ENCODE measurements around the gene RANBP9.
A peak's percentile ranks its signal among the peaks of the same experiment; 100 is the strongest.

RANBP9 gene

GRCh38 chr6:13635948-13636658 lies 75.5 kb downstream of the RANBP9 start:
- H3K36me3 ChIP-seq (ENCODE audit: control insufficient read depth in 2 of 2, insufficient read depth in 2 of 2, low read length in 2 of 2), result peaks cover 36 to 39% of the 10 kb centered on the region in 2 donors
- H3K9ac ChIP-seq (ENCODE audit: low read depth in 1 of 2, low read length in 2 of 2), result no peak overlapping the region
- H3K27me3 ChIP-seq (ENCODE audit: control insufficient read depth in 2 of 2, insufficient read depth in 2 of 2, low read length in 2 of 2), result no peaks in the 10 kb centered on the region
- H3K4me3 ChIP-seq (ENCODE audit: low read length in 2 of 2), result no peak overlapping the region
- H3K4me1 ChIP-seq (ENCODE audit: control insufficient read depth in 2 of 2, insufficient read depth in 2 of 2, low read length in 2 of 2), result no peaks in the 10 kb centered on the region
- no peaks in the 10 kb centered on the region for H3K9me3 ChIP-seq (ENCODE audit: control insufficient read depth in 2 of 2, low read length in 2 of 2)
- H3K27ac ChIP-seq (ENCODE audit: low read depth in 2 of 2, low read length in 2 of 2), result no peak overlapping the region

DNA sequence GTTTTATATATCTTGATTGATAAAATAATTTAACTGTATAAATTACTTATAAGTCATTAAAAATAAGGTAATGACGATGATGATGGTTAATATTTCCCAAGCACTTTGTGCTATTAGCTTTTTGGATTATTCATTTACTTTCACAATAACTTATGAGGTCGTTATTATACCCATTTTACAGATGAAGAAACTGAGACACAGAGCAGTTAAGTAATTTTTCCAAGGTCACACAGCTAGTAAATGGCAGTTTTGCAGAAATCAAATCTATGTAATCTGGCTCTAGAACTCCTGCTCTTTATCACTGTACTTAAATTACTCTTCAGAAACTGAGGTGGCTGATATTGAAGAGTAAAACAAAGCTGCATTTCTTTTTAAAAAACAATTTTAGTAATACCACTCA lies 78.3 kb downstream of the RANBP9 start:
- H3K27ac ChIP-seq (ENCODE audit: low read depth in 2 of 2, low read length in 2 of 2), result no peak overlapping the region
- H3K4me3 ChIP-seq (ENCODE audit: low read length in 2 of 2), result no peak overlapping the region
- H3K9ac ChIP-seq (ENCODE audit: low read depth in 1 of 2, low read length in 2 of 2), result no peak overlapping the region
- H3K36me3 ChIP-seq (ENCODE audit: control insufficient read depth in 2 of 2, insufficient read depth in 2 of 2, low read length in 2 of 2), result peaks cover 36 to 40% of the 10 kb centered on the region in 2 donors
- no peaks in the 10 kb centered on the region for H3K9me3 ChIP-seq (ENCODE audit: control insufficient read depth in 2 of 2, low read length in 2 of 2)
- H3K4me1 ChIP-seq (ENCODE audit: control insufficient read depth in 2 of 2, insufficient read depth in 2 of 2, low read length in 2 of 2), result no peaks in the 10 kb centered on the region
- no peaks in the 10 kb centered on the region for H3K27me3 ChIP-seq (ENCODE audit: control insufficient read depth in 2 of 2, insufficient read depth in 2 of 2, low read length in 2 of 2)

DNA sequence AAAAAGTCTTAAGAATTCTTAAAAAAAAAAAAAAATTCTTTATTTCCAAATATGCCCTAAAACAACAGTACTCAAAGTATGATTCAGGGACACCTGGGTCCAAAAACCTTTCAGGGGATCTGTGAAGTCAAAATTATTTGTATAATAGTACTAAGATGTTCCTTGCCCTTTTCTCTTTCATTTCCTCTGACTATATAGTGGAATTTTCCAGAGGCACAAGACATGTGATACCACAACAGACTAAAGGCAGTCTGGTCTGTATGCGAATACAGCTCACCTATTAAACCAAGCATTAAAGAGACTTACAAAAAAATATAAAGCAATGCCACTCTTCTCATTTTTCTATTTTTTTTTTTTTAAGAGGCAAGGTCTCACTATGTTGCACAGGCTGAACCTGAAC lies 81.1 kb downstream of the RANBP9 start:
- Histone ChIP-seq H3K9me3 (ENCODE audit: control insufficient read depth in 2 of 2, low read length in 2 of 2) (no peaks in the 10 kb centered on the region), H3K4me3 (ENCODE audit: low read length in 2 of 2) (no peak overlapping the region), H3K9ac (ENCODE audit: low read depth in 1 of 2, low read length in 2 of 2) (no peak overlapping the region), H3K4me1 (ENCODE audit: control insufficient read depth in 2 of 2, insufficient read depth in 2 of 2, low read length in 2 of 2) (no peaks in the 10 kb centered on the region), H3K27ac (ENCODE audit: low read depth in 2 of 2, low read length in 2 of 2) (no peak overlapping the region), H3K27me3 (ENCODE audit: control insufficient read depth in 2 of 2, insufficient read depth in 2 of 2, low read length in 2 of 2) (no peaks in the 10 kb centered on the region), H3K36me3 (ENCODE audit: control insufficient read depth in 2 of 2, insufficient read depth in 2 of 2, low read length in 2 of 2) (peaks cover 37 to 43% of the 10 kb centered on the region in 2 donors)

DNA sequence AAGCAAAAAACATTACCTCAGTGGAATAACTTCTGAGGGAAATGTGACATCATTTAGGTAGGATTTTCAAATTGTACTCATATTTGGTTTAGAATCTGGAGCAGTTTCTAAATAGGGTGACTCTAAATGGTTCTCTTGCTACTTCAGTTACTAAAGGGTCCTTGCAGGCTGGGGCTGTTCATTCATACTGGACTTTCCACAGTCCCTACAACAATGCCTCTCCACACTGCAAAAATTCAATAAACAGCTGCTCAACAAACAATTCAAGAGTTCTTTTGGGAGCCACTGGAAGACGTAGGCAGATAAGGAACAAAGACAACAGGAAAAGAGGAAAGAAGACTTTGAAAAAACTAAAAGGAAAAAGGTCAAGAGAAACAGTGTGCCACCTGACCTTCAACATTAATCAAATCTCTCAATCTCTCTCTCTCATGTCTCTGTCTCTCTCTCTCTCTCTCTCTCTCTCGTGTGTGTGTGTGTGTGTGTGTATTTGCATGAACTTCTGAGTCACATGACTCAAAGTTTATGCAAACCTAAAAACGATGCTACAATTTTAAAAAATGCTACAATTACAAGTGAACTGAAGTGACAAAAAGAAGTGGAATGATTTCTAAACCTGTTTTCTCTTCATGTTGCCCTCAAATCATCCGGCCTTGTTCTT lies 82.0 kb downstream of the RANBP9 start:
- H3K9ac ChIP-seq (ENCODE audit: low read depth in 1 of 2, low read length in 2 of 2), result no peak overlapping the region
- H3K4me3 ChIP-seq (ENCODE audit: low read length in 2 of 2), result no peak overlapping the region
- H3K36me3 ChIP-seq (ENCODE audit: control insufficient read depth in 2 of 2, insufficient read depth in 2 of 2, low read length in 2 of 2), result peaks cover 44 to 52% of the 10 kb centered on the region in 2 donors
- H3K9me3 ChIP-seq (ENCODE audit: control insufficient read depth in 2 of 2, low read length in 2 of 2), result no peaks in the 10 kb centered on the region
- H3K4me1 ChIP-seq (ENCODE audit: control insufficient read depth in 2 of 2, insufficient read depth in 2 of 2, low read length in 2 of 2), result no peaks in the 10 kb centered on the region
- no peak overlapping the region for H3K27ac ChIP-seq (ENCODE audit: low read depth in 2 of 2, low read length in 2 of 2)
- no peaks in the 10 kb centered on the region for H3K27me3 ChIP-seq (ENCODE audit: control insufficient read depth in 2 of 2, insufficient read depth in 2 of 2, low read length in 2 of 2)

GRCh38 chr6:13624871-13625288 lies 86.8 kb downstream of the RANBP9 start:
- H3K27me3 ChIP-seq (ENCODE audit: control insufficient read depth in 2 of 2, insufficient read depth in 2 of 2, low read length in 2 of 2), result no peaks in the 10 kb centered on the region
- peaks cover 59 to 71% of the 10 kb centered on the region in 2 donors for H3K36me3 ChIP-seq (ENCODE audit: control insufficient read depth in 2 of 2, insufficient read depth in 2 of 2, low read length in 2 of 2)
- no peaks in the 10 kb centered on the region for H3K9me3 ChIP-seq (ENCODE audit: control insufficient read depth in 2 of 2, low read length in 2 of 2)
- H3K4me1 ChIP-seq (ENCODE audit: control insufficient read depth in 2 of 2, insufficient read depth in 2 of 2, low read length in 2 of 2), result no peaks in the 10 kb centered on the region
- no peak overlapping the region for H3K9ac ChIP-seq (ENCODE audit: low read depth in 1 of 2, low read length in 2 of 2)
- no peak overlapping the region for H3K27ac ChIP-seq (ENCODE audit: low read depth in 2 of 2, low read length in 2 of 2)
- no peak overlapping the region for H3K4me3 ChIP-seq (ENCODE audit: low read length in 2 of 2)

DNA sequence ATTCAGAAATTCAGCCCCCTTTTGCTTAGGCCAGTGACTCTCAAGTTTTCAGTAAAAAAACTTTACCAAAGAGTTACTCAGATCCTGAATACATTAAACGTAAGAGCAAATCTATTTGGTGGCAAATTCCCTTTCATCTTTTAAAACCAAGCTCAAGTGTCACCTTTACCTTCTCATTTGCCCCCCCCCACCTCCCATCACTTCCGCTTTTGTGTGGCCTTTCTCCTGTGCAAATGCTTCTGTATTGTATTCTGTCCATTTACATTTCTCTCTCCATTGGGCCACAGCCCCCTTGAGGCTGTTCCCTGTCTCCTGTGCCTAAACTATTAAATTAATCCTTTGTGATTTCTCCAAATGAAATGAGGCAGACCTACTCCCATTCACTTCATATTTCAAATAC lies 94.6 kb downstream of the RANBP9 start:
- H3K27me3 ChIP-seq (ENCODE audit: control insufficient read depth in 2 of 2, insufficient read depth in 2 of 2, low read length in 2 of 2), result no peaks in the 10 kb centered on the region
- no peak overlapping the region for H3K27ac ChIP-seq (ENCODE audit: low read depth in 2 of 2, low read length in 2 of 2)
- no peaks in the 10 kb centered on the region for H3K9me3 ChIP-seq (ENCODE audit: control insufficient read depth in 2 of 2, low read length in 2 of 2)
- H3K4me3 ChIP-seq (ENCODE audit: low read length in 2 of 2), result no peak overlapping the region
- H3K9ac ChIP-seq (ENCODE audit: low read depth in 1 of 2, low read length in 2 of 2), result no peak overlapping the region
- H3K4me1 ChIP-seq (ENCODE audit: control insufficient read depth in 2 of 2, insufficient read depth in 2 of 2, low read length in 2 of 2), result peaks cover 14 to 16% of the 10 kb centered on the region in 2 donors
- H3K36me3 ChIP-seq (ENCODE audit: control insufficient read depth in 2 of 2, insufficient read depth in 2 of 2, low read length in 2 of 2), result peaks cover 37 to 40% of the 10 kb centered on the region in 2 donors

GRCh38 chr6:13615792-13616120 lies 95.9 kb downstream of the RANBP9 start:
- Histone ChIP-seq H3K36me3 (ENCODE audit: control insufficient read depth in 2 of 2, insufficient read depth in 2 of 2, low read length in 2 of 2) (peaks cover 26 to 28% of the 10 kb centered on the region in 2 donors), H3K4me3 (ENCODE audit: low read length in 2 of 2) (peak overlapping the region; percentile 99), H3K27me3 (ENCODE audit: control insufficient read depth in 2 of 2, insufficient read depth in 2 of 2, low read length in 2 of 2) (no peaks in the 10 kb centered on the region), H3K9ac (ENCODE audit: low read depth in 1 of 2, low read length in 2 of 2) (peak overlapping the region; percentile 85 to 94), H3K27ac (ENCODE audit: low read depth in 2 of 2, low read length in 2 of 2) (peak overlapping the region; percentile 82 to 89), H3K4me1 (ENCODE audit: control insufficient read depth in 2 of 2, insufficient read depth in 2 of 2, low read length in 2 of 2) (peaks cover 14 to 16% of the 10 kb centered on the region in 2 donors), H3K9me3 (ENCODE audit: control insufficient read depth in 2 of 2, low read length in 2 of 2) (no peaks in the 10 kb centered on the region)

- H3K9me3 ChIP-seq (ENCODE audit: control insufficient read depth in 2 of 2, low read length in 2 of 2), result no peaks in the 10 kb centered on the region
- H3K27ac ChIP-seq (ENCODE audit: low read depth in 2 of 2, low read length in 2 of 2), result peak within 1 kb of the TSS; percentile 82 to 89
- peak within 1 kb of the TSS; percentile 85 to 94 for H3K9ac ChIP-seq (ENCODE audit: low read depth in 1 of 2, low read length in 2 of 2)
- peak within 1 kb of the TSS; percentile 99 for H3K4me3 ChIP-seq (ENCODE audit: low read length in 2 of 2)
- peaks cover 14 to 16% of the 10 kb centered on the region in 2 donors for H3K4me1 ChIP-seq (ENCODE audit: control insufficient read depth in 2 of 2, insufficient read depth in 2 of 2, low read length in 2 of 2)
- H3K27me3 ChIP-seq (ENCODE audit: control insufficient read depth in 2 of 2, insufficient read depth in 2 of 2, low read length in 2 of 2), result no peaks in the 10 kb centered on the region
- peaks cover 23 to 24% of the 10 kb centered on the region in 2 donors for H3K36me3 ChIP-seq (ENCODE audit: control insufficient read depth in 2 of 2, insufficient read depth in 2 of 2, low read length in 2 of 2)
These were observed 96.5 kb downstream of the RANBP9 start, which contains the start of gene NOL7 for GRCh38 chr6:13614926-13615791. Gene NOL7 (plus strand): TSS chr6:13615335. CDS start chr6:13615359, 24 bp downstream.

DNA sequence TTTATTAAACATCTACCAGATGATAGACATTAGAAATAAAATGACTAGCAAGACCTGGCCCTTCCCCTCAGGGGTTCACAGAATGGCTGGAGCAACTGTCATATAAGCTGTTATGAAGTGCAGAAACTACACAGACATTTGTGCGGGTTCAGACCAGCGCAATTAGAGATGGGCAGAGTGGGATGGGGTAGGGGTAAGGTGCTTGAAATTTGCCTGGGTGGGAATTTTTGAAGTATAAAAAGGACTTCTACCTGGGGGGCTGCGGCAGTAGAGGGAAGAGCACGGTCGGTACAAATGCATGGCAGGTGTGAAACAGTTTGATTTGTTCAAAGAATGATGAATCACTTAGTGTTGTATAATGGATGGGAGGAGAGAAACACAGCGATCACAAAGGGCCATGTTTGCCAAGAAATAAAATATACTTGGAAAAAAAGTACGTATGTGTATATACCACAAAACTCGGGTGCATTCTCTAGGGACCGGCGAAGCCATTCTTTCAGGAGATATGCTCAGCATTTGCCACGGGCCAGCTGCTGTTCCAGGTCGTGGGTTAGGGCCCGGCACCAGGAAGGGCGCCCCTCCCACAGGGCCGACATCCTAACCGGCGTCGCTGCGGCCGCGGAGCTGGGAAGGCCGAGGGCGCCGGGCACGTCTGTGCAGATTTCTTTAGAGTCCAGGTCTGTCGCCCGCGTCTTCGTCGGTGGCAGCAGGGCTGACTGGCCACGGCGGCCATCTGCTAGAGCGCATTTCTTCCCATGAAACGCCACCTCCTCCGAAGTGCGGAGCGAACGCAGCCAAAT lies 97.3 kb downstream of the RANBP9 start:
- H3K9me3 ChIP-seq (ENCODE audit: control insufficient read depth in 2 of 2, low read length in 2 of 2), result no peaks in the 10 kb centered on the region
- peaks cover 14 to 16% of the 10 kb centered on the region in 2 donors for H3K4me1 ChIP-seq (ENCODE audit: control insufficient read depth in 2 of 2, insufficient read depth in 2 of 2, low read length in 2 of 2)
- H3K36me3 ChIP-seq (ENCODE audit: control insufficient read depth in 2 of 2, insufficient read depth in 2 of 2, low read length in 2 of 2), result peaks cover 16 to 18% of the 10 kb centered on the region in 2 donors
- peak overlapping the region; percentile 82 to 89 for H3K27ac ChIP-seq (ENCODE audit: low read depth in 2 of 2, low read length in 2 of 2)
- no peaks in the 10 kb centered on the region for H3K27me3 ChIP-seq (ENCODE audit: control insufficient read depth in 2 of 2, insufficient read depth in 2 of 2, low read length in 2 of 2)
- peak overlapping the region; percentile 99 for H3K4me3 ChIP-seq (ENCODE audit: low read length in 2 of 2)
- peak overlapping the region; percentile 85 to 89 for H3K9ac ChIP-seq (ENCODE audit: low read depth in 1 of 2, low read length in 2 of 2)
